ENCODE measurements around the gene KCNE5. TPM values are rescaled to one million over a fixed set of nuclear protein-coding genes. Genes with fewer than 3 reads are reported as not detected.
A peak's percentile ranks its signal among the peaks of the same experiment; 100 is the strongest.
"Not testable (repeated sequence)": the region's sequence is repeated elsewhere in the genome, so short reads cannot be mapped to it uniquely, and the experiment has no call there.

KCNE5 gene
- 1.2 TPM for total RNA-seq

- DNase-seq (ENCODE audit: low spot score in 2 of 2): no peak
- FAIRE-seq: no peak
Measured at GRCh38 chrX:109624641-109625616, at the start of gene KCNE5. Gene KCNE5 (minus strand): TSS chrX:109625172. CDS start chrX:109625020, 152 bp downstream.

GRCh38 chrX:109672239-109672638 is 47.3 kb upstream of the KCNE5 start:
- no peak for DNase-seq (ENCODE audit: low spot score in 2 of 2)
- no peak for FAIRE-seq

- FAIRE-seq; DNase-seq (ENCODE audit: low spot score in 2 of 2): not testable (repeated sequence)
Measured at GRCh38 chrX:109671170-109671569, 46.2 kb upstream of the KCNE5 start.

- no peak for DNase-seq (ENCODE audit: low spot score in 2 of 2)
- no peak for FAIRE-seq
Measured at GRCh38 chrX:109667986-109668385, 43.0 kb upstream of the KCNE5 start.

GRCh38 chrX:109660435-109661143 is 35.6 kb upstream of the KCNE5 start:
- DNase-seq (ENCODE audit: low spot score in 2 of 2) (no peak), FAIRE-seq (no peak)

- no peak for FAIRE-seq
- DNase-seq (ENCODE audit: low spot score in 2 of 2): no peak
Measured at GRCh38 chrX:109658391-109658790, 33.4 kb upstream of the KCNE5 start.

GRCh38 chrX:109657364-109657763 is 32.4 kb upstream of the KCNE5 start:
- FAIRE-seq; DNase-seq (ENCODE audit: low spot score in 2 of 2): not testable (repeated sequence)

GRCh38 chrX:109656774-109657173 is 31.8 kb upstream of the KCNE5 start:
- FAIRE-seq (no peak), DNase-seq (ENCODE audit: low spot score in 2 of 2) (no peak)

- DNase-seq (ENCODE audit: low spot score in 2 of 2): no peak
- FAIRE-seq: no peak
Measured at GRCh38 chrX:109655502-109656201, 30.7 kb upstream of the KCNE5 start.

GRCh38 chrX:109654516-109655109 is 29.6 kb upstream of the KCNE5 start:
- FAIRE-seq: no peak

GRCh38 chrX:109644671-109645070 is 19.7 kb upstream of the KCNE5 start:
- DNase-seq (ENCODE audit: low spot score in 2 of 2); FAIRE-seq: not testable (repeated sequence)

More at GRCh38 chrX:109654516-109655109, 29.6 kb upstream of the KCNE5 start:
- DNase-seq (ENCODE audit: low spot score in 2 of 2): no peak

GRCh38 chrX:109643687-109644086 is 18.7 kb upstream of the KCNE5 start:
- DNase-seq (ENCODE audit: low spot score in 2 of 2): no peak
- no peak for FAIRE-seq

- FAIRE-seq: no peak
- no peak for DNase-seq (ENCODE audit: low spot score in 2 of 2)
Measured at GRCh38 chrX:109638158-109638557, 13.2 kb upstream of the KCNE5 start.

- FAIRE-seq: not testable (repeated sequence)
Measured at GRCh38 chrX:109637477-109637876, 12.5 kb upstream of the KCNE5 start.

GRCh38 chrX:109635146-109635545 is 10.2 kb upstream of the KCNE5 start:
- FAIRE-seq (no peak), DNase-seq (ENCODE audit: low spot score in 2 of 2) (no peak)

More at GRCh38 chrX:109637477-109637876, 12.5 kb upstream of the KCNE5 start:
- not testable (repeated sequence) for DNase-seq (ENCODE audit: low spot score in 2 of 2)

- DNase-seq (ENCODE audit: low spot score in 2 of 2) (no peak), FAIRE-seq (peak; percentile 47)
Measured at GRCh38 chrX:109632906-109633504, 8.0 kb upstream of the KCNE5 start.

- FAIRE-seq (no peak), DNase-seq (ENCODE audit: low spot score in 2 of 2) (no peak)
Measured at GRCh38 chrX:109629310-109629709, 4.3 kb upstream of the KCNE5 start.

GRCh38 chrX:109626637-109627036 is 1.7 kb upstream of the KCNE5 start:
- FAIRE-seq (no peak), DNase-seq (ENCODE audit: low spot score in 2 of 2) (no peak)

GRCh38 chrX:109623997-109624396 is 975 bp downstream of the KCNE5 start:
- FAIRE-seq (no peak), DNase-seq (ENCODE audit: low spot score in 2 of 2) (no peak)

- no peak for DNase-seq (ENCODE audit: low spot score in 2 of 2)
- FAIRE-seq: no peak
Measured at GRCh38 chrX:109622270-109622669, 2.7 kb downstream of the KCNE5 start.

All from frontal cortex (tissue), 4 donors.